ENCODE results near the gene AMH.

DNA sequence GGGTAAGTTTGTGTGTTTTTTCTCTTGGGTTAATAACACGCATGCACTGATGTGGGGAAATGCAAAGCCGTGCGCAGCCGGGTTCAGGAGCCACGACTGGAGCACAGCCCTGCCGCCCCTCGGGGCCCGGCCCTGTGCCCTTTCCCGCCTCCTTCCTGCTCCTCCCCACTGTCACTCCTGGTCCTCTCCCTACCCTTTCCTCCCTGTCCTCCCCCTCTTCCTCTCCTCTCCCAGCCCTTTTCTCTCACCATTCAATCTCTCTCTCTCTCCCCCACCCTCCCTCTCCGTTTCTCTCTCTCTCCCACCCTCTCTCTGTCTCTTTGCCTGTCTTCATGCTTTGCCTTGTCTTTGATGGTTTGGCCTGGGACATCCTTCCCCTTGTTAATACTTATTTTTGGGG is 40.1 kb upstream of the AMH start:
- no peak for TF ChIP-seq POLR2A (IDR thresholded peaks at IDR 0.05)
- TF ChIP-seq, protein P1, sequence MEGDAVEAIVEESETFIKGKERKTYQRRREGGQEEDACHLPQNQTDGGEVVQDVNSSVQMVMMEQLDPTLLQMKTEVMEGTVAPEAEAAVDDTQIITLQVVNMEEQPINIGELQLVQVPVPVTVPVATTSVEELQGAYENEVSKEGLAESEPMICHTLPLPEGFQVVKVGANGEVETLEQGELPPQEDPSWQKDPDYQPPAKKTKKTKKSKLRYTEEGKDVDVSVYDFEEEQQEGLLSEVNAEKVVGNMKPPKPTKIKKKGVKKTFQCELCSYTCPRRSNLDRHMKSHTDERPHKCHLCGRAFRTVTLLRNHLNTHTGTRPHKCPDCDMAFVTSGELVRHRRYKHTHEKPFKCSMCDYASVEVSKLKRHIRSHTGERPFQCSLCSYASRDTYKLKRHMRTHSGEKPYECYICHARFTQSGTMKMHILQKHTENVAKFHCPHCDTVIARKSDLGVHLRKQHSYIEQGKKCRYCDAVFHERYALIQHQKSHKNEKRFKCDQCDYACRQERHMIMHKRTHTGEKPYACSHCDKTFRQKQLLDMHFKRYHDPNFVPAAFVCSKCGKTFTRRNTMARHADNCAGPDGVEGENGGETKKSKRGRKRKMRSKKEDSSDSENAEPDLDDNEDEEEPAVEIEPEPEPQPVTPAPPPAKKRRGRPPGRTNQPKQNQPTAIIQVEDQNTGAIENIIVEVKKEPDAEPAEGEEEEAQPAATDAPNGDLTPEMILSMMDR (IDR thresholded peaks at IDR 0.05) = no peak

All from adrenal gland (tissue), 5 donors.